ENCODE measurements around the gene RAB4B.
A peak's percentile ranks its signal among the peaks of the same experiment; 100 is the strongest.
"Not testable (repeated sequence)": the region's sequence is repeated elsewhere in the genome, so short reads cannot be mapped to it uniquely, and the experiment has no call there.

The RAB4B gene

GRCh38 chr19:40777937-40778705, at the start of gene RAB4B:
Gene RAB4B, plus strand, starts transcription at chr19:40778247. Its CDS starts 129 bp downstream, at chr19:40778376.
- H3K4me3 ChIP-seq (ENCODE audit: control insufficient read depth, low read depth, low read length): peak within 1 kb of the TSS; percentile 77
- TF ChIP-seq CTCF (IDR thresholded peaks at IDR 0.05; ENCODE audit: control insufficient read depth, insufficient read depth, low read depth, low read length, missing control alignments): no peak
- DNase-seq (ENCODE audit: low read depth): peak; percentile 98

GRCh38 chr19:40730065-40730464, 48.0 kb upstream of the RAB4B start:
- not testable (repeated sequence) for DNase-seq (ENCODE audit: low read depth); H3K4me3 ChIP-seq (ENCODE audit: control insufficient read depth, low read depth, low read length)

- not testable (repeated sequence) for H3K4me3 ChIP-seq (ENCODE audit: control insufficient read depth, low read depth, low read length); DNase-seq (ENCODE audit: low read depth)
These were observed 45.7 kb upstream of the RAB4B start for GRCh38 chr19:40732304-40732703.

- H3K4me3 ChIP-seq (ENCODE audit: control insufficient read depth, low read depth, low read length): no peak overlapping the region
- no peak for TF ChIP-seq CTCF (IDR thresholded peaks at IDR 0.05; ENCODE audit: control insufficient read depth, insufficient read depth, low read depth, low read length, missing control alignments)
- DNase-seq (ENCODE audit: low read depth): no peak
These were observed 44.9 kb upstream of the RAB4B start for GRCh38 chr19:40733149-40733548.

GRCh38 chr19:40735013-40735771, 42.9 kb upstream of the RAB4B start:
- DNase-seq (ENCODE audit: low read depth): no peak
- TF ChIP-seq CTCF (IDR thresholded peaks at IDR 0.05; ENCODE audit: control insufficient read depth, insufficient read depth, low read depth, low read length, missing control alignments): no peak
- H3K4me3 ChIP-seq (ENCODE audit: control insufficient read depth, low read depth, low read length): no peak overlapping the region

- TF ChIP-seq CTCF (IDR thresholded peaks at IDR 0.05; ENCODE audit: control insufficient read depth, insufficient read depth, low read depth, low read length, missing control alignments): no peak
- H3K4me3 ChIP-seq (ENCODE audit: control insufficient read depth, low read depth, low read length): no peak overlapping the region
- DNase-seq (ENCODE audit: low read depth): no peak
These were observed 41.4 kb upstream of the RAB4B start for GRCh38 chr19:40736661-40737060.

GRCh38 chr19:40737102-40737644, 40.9 kb upstream of the RAB4B start:
- no peak for TF ChIP-seq CTCF (IDR thresholded peaks at IDR 0.05; ENCODE audit: control insufficient read depth, insufficient read depth, low read depth, low read length, missing control alignments)
- no peak overlapping the region for H3K4me3 ChIP-seq (ENCODE audit: control insufficient read depth, low read depth, low read length)
- no peak for DNase-seq (ENCODE audit: low read depth)

Measured in AG09309 (cell line).